DOHH2 (cell line): Measurements from ENCODE around the gene CCL19.

Experiments used
- H3F3A ChIP-seq: fragments of 200-600 bp; sonication (generic), shearing (Covaris generic); 2 replicates; pipeline ENCODE4 v1.6.0; 2016; ENCODE audit warnings: antibody characterized with exemption, mild to moderate bottlenecking; ENCODE audit not compliant: control insufficient read depth, insufficient read depth
- H3K27ac ChIP-seq: fragments of 200-600 bp; sonication (generic); 2 replicates; pipeline ENCODE4 v1.5.1; 2014; ENCODE audit warnings: low read depth, mild to moderate bottlenecking, low read length, moderate library complexity
- H3K27me3 ChIP-seq: fragments of 200-600 bp; sonication (generic); 2 replicates; pipeline ENCODE4 v1.6.1; 2014; ENCODE audit warnings: mild to moderate bottlenecking, low read length, mixed read lengths; ENCODE audit not compliant: control insufficient read depth
- H3K36me3 ChIP-seq: fragments of 200-600 bp; sonication (generic); 2 replicates; pipeline ENCODE4 v1.6.1; 2014; ENCODE audit warnings: mild to moderate bottlenecking, low read length, moderate library complexity, mixed read lengths; ENCODE audit not compliant: control insufficient read depth
- H3K4me1 ChIP-seq: fragments of 200-600 bp; sonication (generic); 2 replicates; pipeline ENCODE4 v1.6.1; 2014; ENCODE audit warnings: mild to moderate bottlenecking, low read length, mixed read lengths; ENCODE audit not compliant: control insufficient read depth
- H3K4me2 ChIP-seq: fragments of 200-600 bp; sonication (generic); 2 replicates; pipeline ENCODE4 v1.6.0; 2014; ENCODE audit warnings: mild to moderate bottlenecking, low read length, moderate library complexity
- H3K4me3 ChIP-seq: fragments of 200-600 bp; sonication (generic); 2 replicates; pipeline ENCODE4 v1.5.1; 2014; ENCODE audit warnings: mild to moderate bottlenecking, low read length, mixed read lengths
- H3K79me2 ChIP-seq: fragments of 200-600 bp; sonication (generic); 2 replicates; pipeline ENCODE4 v1.6.1; 2014; ENCODE audit warnings: mild to moderate bottlenecking, low read length, mixed read lengths; ENCODE audit not compliant: control insufficient read depth
- H3K9me2 ChIP-seq: fragments of 200-600 bp; sonication (generic); replicated peaks from 2 replicates; pipeline ENCODE4 v1.6.1; 2014; ENCODE audit warnings: mild to moderate bottlenecking, low read length, mixed read lengths; ENCODE audit not compliant: control insufficient read depth
- H3K9me3 ChIP-seq: fragments of 200-600 bp; sonication (generic); 2 replicates; pipeline ENCODE4 v1.6.1; 2014; ENCODE audit warnings: antibody characterized with exemption, low read length, mixed read lengths; ENCODE audit not compliant: control insufficient read depth, insufficient read depth
- H4K20me1 ChIP-seq: fragments of 200-600 bp; sonication (generic); 2 replicates; pipeline ENCODE4 v1.6.0; 2014; ENCODE audit warnings: low read depth, mild to moderate bottlenecking, antibody characterized with exemption, low read length, moderate library complexity; ENCODE audit not compliant: control insufficient read depth, insufficient read depth
- CTCF ChIP-seq: fragments of 200-600 bp; sonication (generic); IDR thresholded peaks from one replicate; pipeline ENCODE4 v1.5.1; 2014; ENCODE audit warnings: antibody characterized with exemption, mild to moderate bottlenecking, low read depth, low read length; ENCODE audit not compliant: poor library complexity, severe bottlenecking
- EZH2phosphoT487 ChIP-seq: fragments of 200-600 bp; sonication (generic); IDR thresholded peaks from 2 replicates; pipeline ENCODE4 v1.6.1; 2017; ENCODE audit warnings: borderline replicate concordance, mild to moderate bottlenecking, antibody characterized with exemption, low read length, moderate library complexity, mixed read lengths

Gene CCL19

GRCh38 chr9:34691936-34692315 lies 850 bp upstream of the CCL19 start:
- H3K79me2 ChIP-seq: no peaks in the 10 kb centered on the region
- H3K4me3 ChIP-seq: no peak overlapping the region
- no peak overlapping the region for H3K27ac ChIP-seq
- no peak for TF ChIP-seq CTCF
- no peak for TF ChIP-seq EZH2phosphoT487
- no peaks in the 10 kb centered on the region for H3K4me1 ChIP-seq
- H3K27me3 ChIP-seq: peaks cover 5% of the 10 kb centered on the region; the same call in 1 of the 2 replicates
- no peaks in the 10 kb centered on the region for H4K20me1 ChIP-seq
- no peaks in the 10 kb centered on the region for H3K9me3 ChIP-seq
- no peaks in the 10 kb centered on the region for H3K36me3 ChIP-seq
- no peaks in the 10 kb centered on the region for H3K9me2 ChIP-seq
- no peak overlapping the region for H3K4me2 ChIP-seq
- no peaks in the 10 kb centered on the region for H3F3A ChIP-seq

GRCh38 chr9:34689512-34689911 lies 1.6 kb downstream of the CCL19 start:
- peaks cover 3% of the 10 kb centered on the region; the same call in 1 of the 2 replicates for H3K27me3 ChIP-seq
- H3K4me3 ChIP-seq: no peak overlapping the region
- no peaks in the 10 kb centered on the region for H3K9me2 ChIP-seq
- H3K27ac ChIP-seq: no peak overlapping the region
- H3K4me2 ChIP-seq: no peak overlapping the region
- TF ChIP-seq EZH2phosphoT487: no peak
- TF ChIP-seq CTCF: no peak
- H3K9me3 ChIP-seq: no peaks in the 10 kb centered on the region
- no peaks in the 10 kb centered on the region for H4K20me1 ChIP-seq
- H3F3A ChIP-seq: no peaks in the 10 kb centered on the region
- H3K4me1 ChIP-seq: no peaks in the 10 kb centered on the region
- H3K79me2 ChIP-seq: no peaks in the 10 kb centered on the region
- H3K36me3 ChIP-seq: no peaks in the 10 kb centered on the region

- Histone ChIP-seq H4K20me1 (no peaks in the 10 kb centered on the region), H3K9me2 (no peaks in the 10 kb centered on the region), H3K27ac (no peak overlapping the region)
Observed at GRCh38 chr9:34689116-34689470, 2.0 kb downstream of the CCL19 start.

More at GRCh38 chr9:34689116-34689470, 2.0 kb downstream of the CCL19 start:
- TF ChIP-seq CTCF: no peak
- TF ChIP-seq EZH2phosphoT487: no peak
- Histone ChIP-seq H3K4me3 (no peak overlapping the region), H3K79me2 (no peaks in the 10 kb centered on the region), H3K27me3 (peaks cover 3% of the 10 kb centered on the region; the same call in 1 of the 2 replicates), H3K9me3 (no peaks in the 10 kb centered on the region), H3F3A (no peaks in the 10 kb centered on the region), H3K4me1 (no peaks in the 10 kb centered on the region), H3K36me3 (no peaks in the 10 kb centered on the region), H3K4me2 (no peak overlapping the region)
